Esophagus squamous epithelium (tissue), 4 donors: ENCODE results near the gene NRG3.

Experiments used
- CTCF ChIP-seq, 6 experiments: fragments of 450-650 bp in 4 of 6; fragments of 200-600 bp in 2 of 6; sonication (generic) in 2 of 6; IDR thresholded peaks; one replicate each; pipeline ENCODE4 v1.5.1; 2016 to 2019; ENCODE audit warnings: antibody characterized with exemption in 6 of 6, mild to moderate bottlenecking in 4 of 6, moderate library complexity in 4 of 6
- POLR2A ChIP-seq, 4 donors: fragments of 450-650 bp; IDR thresholded peaks; one replicate each; pipeline ENCODE4 v1.6.1; 2017; ENCODE audit warnings: antibody characterized with exemption in 4 of 4, mild to moderate bottlenecking in 4 of 4, moderate library complexity in 3 of 4

DNA sequence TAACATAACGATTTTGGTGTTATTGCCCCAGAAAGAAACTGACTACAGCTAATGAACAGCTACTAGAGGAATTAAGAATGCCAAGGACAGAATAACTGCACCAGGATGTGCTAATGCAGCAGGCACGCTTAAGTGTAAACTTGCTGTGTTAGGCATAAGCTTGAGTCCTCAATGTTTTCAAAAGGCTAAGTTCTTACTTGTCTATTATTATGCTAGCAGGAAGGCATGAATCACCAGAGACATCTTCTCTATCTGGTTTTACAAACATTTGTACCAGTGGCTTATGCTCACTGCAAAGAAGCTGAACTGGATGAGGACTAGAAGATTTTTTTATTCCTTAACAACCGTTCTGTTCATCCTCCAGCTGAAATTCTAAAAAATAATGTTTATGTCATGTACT lies 1035.3 kb downstream of the NRG3 start:
- TF ChIP-seq CTCF (IDR thresholded peaks at IDR 0.05) (no peak), POLR2A (IDR thresholded peaks at IDR 0.05) (no peak)
